Measurements from ENCODE around the gene WDR33. TPM values are rescaled to one million over a fixed set of nuclear protein-coding genes. Genes with fewer than 3 reads are reported as not detected.

The WDR33 gene
- total and polyA plus RNA-seq, 12 donors = 13.8 to 59.8 (median 42.1) TPM

GRCh38 chr2:127678531-127678930 is 132.4 kb downstream of the WDR33 start:
- intact Hi-C loops (cut with DNase I) = no loop called here
- H3K9me3 ChIP-seq (replicated peaks in 1 of 3) = no peaks in the 10 kb centered on the region
- WGBS, 4 donors = 81 to 93% (median 90%) methylated on average over 10 of the region's 10 CpGs
- no peak overlapping the region for H3K4me3 ChIP-seq
- peaks cover 10% of the 10 kb centered on the region for H3K27me3 ChIP-seq
- DNase-seq = peak in 1 of 7 donors; percentile 34
- no peak for TF ChIP-seq POLR2A (IDR thresholded peaks at IDR 0.05)
- TF ChIP-seq CTCF (IDR thresholded peaks at IDR 0.05) = no peak
- peaks cover 8 to 21% of the 10 kb centered on the region in 2 donors for H3K4me1 ChIP-seq (replicated peaks in 1 of 2)
- no peaks in the 10 kb centered on the region for H3K36me3 ChIP-seq (replicated peaks in 1 of 2)
- H3K27ac ChIP-seq = no peak overlapping the region

GRCh38 chr2:127676906-127677305 is 134.1 kb downstream of the WDR33 start:
- Histone ChIP-seq H3K36me3 (replicated peaks in 1 of 2) (no peaks in the 10 kb centered on the region), H3K4me1 (replicated peaks in 1 of 2) (peaks cover 8 to 16% of the 10 kb centered on the region in 2 donors), H3K4me3 (no peak overlapping the region), H3K27ac (no peak overlapping the region), H3K9me3 (replicated peaks in 1 of 3) (no peaks in the 10 kb centered on the region), H3K27me3 (peaks cover 10% of the 10 kb centered on the region)
- no peak for TF ChIP-seq CTCF (IDR thresholded peaks at IDR 0.05)
- no peak for TF ChIP-seq POLR2A (IDR thresholded peaks at IDR 0.05)
- WGBS, 4 donors = 76 to 86% (median 78%) methylated on average over 2 of the region's 2 CpGs
- no peak for DNase-seq
- intact Hi-C loops (cut with DNase I) = no loop called here

GRCh38 chr2:127675331-127676261 is 135.4 kb downstream of the WDR33 start, which contains the start of gene LIMS2:
Gene LIMS2 (minus strand): TSS chr2:127675530. CDS start chr2:127675024, 506 bp downstream.
- TF ChIP-seq POLR2A (IDR thresholded peaks at IDR 0.05) (no peak), CTCF (IDR thresholded peaks at IDR 0.05) (peak in 1 of 6 experiments; percentile 8)
- intact Hi-C loops (cut with DNase I) = no loop called here
- DNase-seq = peak in 3 of 7 donors; percentile 37 to 56 (median 45)
- H3K9me3 ChIP-seq (replicated peaks in 1 of 3) = no peaks in the 10 kb centered on the region
- H3K4me1 ChIP-seq (replicated peaks in 1 of 2) = peaks cover 8 to 16% of the 10 kb centered on the region in 2 donors
- H3K27ac ChIP-seq = peak within 1 kb of the TSS in 2 of 5 donors; percentile 39 to 71
- WGBS, 4 donors = 7 to 15% (median 10%) methylated on average over 35 to 56 of the region's 56 CpGs
- no peaks in the 10 kb centered on the region for H3K36me3 ChIP-seq (replicated peaks in 1 of 2)
- peak within 1 kb of the TSS in 2 of 4 donors; percentile 24 to 64 for H3K4me3 ChIP-seq
- H3K27me3 ChIP-seq = peaks cover 10% of the 10 kb centered on the region
